SKM-1 (cell line): ENCODE measurements around the gene DHRS3.
A peak's percentile ranks its signal among the peaks of the same experiment; 100 is the strongest.

Source experiments
- DNase-seq: peaks from one replicate; lab custom pipeline; 2025; ENCODE audit not compliant: unreplicated experiment; lab: John Stamatoyannopoulos, UW

Gene DHRS3

DNA sequence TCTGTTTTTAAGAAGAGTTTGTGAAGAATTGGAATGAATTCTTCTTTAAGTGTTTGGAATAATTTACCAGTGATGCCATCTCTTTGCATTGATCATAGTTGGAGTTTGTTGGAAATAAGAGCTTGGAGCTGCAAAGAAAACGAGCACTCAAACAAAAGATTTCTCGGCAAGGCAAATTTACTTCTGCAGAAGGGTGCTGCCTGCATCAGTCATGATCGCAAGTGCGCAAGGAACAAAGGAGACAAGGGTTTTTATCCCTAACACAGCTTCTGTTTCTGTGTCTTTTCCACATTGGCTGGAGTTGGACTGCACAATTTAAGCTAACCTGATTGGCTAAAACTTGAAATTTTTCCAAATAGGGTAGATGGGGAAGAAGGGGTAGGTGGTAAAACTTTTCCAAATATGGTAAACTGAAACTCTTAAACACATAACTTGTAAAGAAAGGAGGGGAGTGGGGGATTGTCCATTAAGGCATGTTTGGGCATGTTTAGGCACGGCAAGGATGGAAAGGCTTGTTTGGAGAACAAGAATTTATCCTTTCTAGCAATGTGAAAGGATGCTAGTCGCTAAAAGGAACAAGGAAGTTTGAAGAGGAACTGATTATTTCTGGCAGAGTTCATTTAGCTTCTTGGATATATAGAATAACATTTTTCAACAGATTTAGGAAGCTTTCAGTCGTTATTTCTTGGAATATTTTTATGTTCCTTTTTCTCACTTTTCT is 22.4 kb upstream of the DHRS3 start:
- peak; percentile 27 for DNase-seq

DNA sequence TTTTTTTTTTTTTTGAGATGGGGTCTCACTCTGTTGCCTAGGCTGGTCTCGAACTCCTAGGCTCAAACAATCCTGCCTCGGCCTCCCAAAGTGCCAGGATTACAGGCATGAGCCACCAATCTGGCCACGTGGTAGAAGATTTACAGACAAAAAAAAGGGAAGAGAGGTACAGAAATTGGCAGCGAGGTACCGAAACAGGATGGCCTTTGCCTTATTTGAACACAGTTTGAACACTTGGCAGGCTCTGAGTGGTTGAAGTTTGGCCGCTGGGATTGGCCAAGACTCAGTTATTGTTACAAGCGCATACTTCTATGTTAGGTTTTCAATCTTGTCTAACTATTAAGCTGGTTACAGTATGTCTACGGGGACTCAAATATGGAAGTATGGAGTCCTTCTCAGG is 19.7 kb upstream of the DHRS3 start:
- no peak for DNase-seq

- no peak for DNase-seq
Observed at GRCh38 chr1:12636098-12636950, 18.3 kb upstream of the DHRS3 start.

GRCh38 chr1:12634696-12635202 is 16.7 kb upstream of the DHRS3 start:
- no peak for DNase-seq

DNA sequence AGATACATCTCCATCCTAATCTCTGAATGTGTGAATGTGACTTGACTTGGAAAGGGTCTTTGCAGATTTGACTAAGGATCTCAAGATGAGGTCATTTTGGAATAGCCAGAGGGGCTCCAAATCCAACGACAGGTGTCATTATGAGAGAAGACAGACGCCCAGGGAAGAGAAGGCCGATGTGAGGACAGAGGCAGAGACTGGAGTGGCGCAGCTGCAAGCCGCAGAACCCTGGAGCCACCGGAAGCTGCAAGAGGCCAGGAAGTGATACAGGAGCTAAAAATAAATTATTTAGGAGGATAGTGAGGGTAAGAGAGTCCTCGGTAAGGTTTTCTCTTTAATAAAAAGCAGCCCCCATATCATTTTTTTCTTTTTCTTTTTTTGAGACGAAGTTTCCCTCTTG is 16.1 kb upstream of the DHRS3 start:
- DNase-seq, result no peak

DNA sequence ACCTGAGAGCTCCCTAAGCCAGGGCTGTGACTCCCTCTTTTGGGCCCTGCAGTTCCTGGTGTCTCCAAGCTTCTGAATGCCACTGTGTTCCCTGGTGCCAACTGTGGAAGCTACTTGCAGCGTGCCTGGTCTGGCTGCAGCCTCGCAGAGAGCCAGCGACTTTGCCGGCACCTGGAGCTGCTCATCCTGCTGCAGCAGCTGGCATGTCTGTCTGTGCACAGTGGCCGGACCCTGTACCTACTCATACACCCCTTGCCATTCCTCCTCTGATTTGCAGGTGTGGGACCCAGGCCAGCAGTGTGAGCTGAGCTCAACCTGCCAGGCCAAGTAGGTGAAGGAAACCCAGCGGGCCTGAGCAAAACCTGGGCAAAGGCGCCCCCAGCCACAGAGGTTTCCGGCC is 13.6 kb upstream of the DHRS3 start:
- no peak for DNase-seq

DNA sequence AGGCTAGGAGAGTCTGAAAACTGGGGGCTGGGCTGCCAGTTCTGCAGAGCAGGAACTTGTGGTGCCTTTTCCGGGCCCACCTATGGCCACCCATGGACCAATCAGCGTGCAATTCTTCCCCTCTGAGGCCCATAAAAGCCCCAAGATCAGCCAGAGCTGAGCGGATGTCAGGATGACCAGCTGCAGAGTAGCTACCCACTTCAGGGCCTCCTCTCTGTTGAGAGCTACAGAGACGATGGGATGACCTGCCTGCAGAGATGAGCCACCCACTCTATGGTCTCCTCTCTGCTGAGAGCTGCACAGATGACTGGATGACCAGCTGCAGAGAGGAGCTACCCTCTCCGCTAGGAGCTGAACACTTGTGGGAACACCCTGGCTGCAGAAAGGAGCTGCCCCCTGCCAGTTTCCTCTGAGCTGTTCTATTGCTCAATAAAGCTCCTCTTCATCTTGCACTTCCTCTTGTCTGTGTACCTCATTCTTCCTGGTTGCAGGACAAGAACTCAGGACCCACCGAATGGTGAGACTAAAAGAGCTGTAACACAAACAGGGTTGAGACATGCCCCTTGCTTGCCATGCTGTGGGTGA is 13.0 kb upstream of the DHRS3 start:
- peak; percentile 69 for DNase-seq

GRCh38 chr1:12629985-12630760 is 12.2 kb upstream of the DHRS3 start:
- no peak for DNase-seq

DNA sequence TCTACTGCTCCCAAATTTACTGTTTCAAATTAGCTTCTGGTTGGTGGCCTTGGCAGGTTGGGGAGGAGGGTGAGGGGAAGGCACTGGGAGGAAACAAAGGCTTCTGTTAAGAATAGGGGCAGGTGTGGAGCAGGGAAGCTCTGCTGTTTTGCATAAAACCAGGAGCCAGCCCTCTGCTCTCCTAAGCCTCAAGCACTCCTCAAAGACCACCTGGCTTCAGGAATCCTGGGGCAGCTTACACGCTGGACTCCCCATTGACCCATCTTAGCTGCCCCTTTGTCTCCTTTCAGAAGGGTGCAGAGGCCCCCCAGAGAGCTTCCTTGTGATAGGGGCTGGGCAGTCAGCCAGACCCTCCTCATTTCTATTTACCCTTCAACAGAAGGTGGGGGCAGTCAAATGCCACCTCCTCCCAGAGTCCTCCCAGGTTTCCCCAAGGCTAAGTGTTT is 11.5 kb upstream of the DHRS3 start:
- no peak for DNase-seq

DNA sequence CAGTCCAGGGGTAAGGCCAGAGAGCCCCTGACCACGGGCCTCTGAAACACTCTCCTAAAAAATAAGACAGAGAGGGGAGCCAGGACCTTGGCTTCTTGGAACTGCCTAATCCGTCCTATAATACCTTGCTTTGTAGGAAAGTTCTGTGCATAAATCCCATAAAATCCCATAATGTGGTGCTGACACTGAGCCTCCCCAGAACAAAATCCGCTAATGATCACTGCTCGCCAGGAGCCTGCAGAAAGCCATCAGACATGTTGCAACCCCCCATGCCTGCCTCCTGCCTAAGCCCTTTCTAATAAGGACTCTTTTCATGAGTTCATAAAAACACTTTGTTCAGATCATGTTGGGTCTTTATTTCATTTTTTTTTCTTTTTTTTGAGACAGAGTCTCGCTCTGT is 9.3 kb upstream of the DHRS3 start:
- no peak for DNase-seq

DNA sequence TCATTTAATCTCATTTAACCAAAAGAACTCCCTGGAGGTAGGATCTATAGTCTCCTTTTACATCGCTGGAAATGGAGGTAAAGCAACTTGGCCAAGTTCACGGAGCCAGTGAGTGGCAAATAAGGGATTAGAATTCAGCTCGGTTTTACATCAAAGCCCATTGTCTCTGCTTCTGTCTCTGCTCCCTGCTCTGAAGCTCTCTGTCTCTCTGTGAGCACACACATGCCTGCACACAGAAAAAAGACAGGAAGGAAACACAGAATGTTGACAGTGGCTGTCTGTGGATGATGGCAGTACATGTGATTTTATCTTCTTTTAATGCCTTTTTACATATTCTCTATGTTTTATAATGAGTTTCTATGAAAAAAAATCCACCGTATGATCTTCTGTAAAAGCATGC is 8.9 kb upstream of the DHRS3 start:
- DNase-seq, result no peak

DNA sequence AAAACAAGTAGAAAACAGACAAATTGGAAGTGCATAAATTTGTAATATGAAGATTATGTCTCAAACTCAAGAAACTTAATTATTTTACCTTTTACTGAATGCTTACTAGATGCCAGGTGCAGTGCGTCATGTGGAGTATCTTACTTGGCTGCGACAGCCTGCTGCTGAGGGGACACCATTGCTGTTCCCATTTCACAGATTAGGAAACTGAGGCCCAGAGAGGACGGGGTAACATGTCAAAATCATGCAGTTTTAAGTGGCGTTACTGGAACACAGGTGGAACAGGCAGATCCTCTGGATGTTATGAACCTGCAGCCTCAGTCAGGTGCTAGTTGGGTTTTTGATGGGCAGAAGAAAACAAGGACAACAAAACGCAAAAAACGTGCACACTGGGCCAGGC is 7.3 kb upstream of the DHRS3 start:
- DNase-seq, result no peak

DNA sequence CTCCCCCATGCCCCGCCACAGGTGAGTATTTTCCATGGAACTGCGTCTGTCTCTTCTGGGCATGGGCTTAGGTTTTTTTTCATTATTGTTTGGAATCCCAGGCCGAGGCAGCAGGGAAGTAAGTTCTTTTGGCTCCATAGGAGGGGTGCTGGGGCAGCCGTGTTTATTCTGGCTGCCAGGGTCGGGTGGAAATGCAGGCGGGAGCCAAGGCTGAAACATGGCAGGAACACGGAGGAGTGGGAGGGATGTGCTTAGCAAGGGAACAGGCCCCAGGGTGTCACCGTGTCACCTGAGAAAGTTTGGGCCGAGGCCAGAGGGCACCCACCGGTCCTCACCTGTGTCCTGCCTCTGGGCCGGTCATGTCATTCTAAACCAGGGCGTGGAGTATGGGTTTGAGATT is 4.5 kb upstream of the DHRS3 start:
- no peak for DNase-seq

GRCh38 chr1:12621346-12622335 is 3.6 kb upstream of the DHRS3 start:
- DNase-seq, result no peak

DNA sequence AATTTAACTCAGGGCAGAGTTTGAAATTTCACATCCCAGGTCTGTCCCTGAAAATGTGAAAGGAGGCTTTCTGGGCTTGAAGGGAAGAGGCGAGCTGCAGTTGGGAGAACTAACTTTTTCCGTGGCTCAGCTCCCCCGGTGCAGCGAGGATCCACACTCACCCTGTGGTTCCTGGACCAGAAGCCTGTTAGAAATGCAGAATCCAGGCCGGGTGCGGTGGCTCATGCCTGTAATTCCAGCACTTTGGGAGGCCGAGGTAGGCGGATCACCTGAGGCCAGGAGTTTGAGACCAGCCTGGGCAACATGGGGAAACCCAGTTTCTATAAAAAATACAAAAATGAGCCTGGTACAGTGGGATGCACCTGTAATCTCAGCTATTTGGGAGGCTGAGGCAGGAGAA is 2.9 kb upstream of the DHRS3 start:
- no peak for DNase-seq

DNA sequence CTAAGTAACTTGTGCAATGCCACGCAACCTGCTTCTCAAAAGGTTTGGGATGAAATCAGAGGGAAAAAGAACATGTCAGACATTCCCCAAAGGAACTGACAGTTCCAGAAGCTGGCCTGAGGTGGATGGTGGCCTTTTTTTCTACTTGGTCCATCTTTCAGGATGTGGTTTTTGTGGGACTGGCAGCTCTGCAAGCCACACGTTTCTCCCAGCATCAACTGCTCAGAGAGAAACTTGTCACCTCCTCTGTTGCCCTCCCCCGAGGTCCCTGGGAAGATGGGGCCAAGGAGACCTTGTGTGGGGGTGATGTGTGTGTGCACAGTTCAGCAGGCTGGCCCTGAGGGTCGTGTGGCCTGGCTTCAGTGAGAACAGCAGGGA is 2.5 kb upstream of the DHRS3 start:
- peak; percentile 55 for DNase-seq

- DNase-seq, result peak; percentile 58
Observed at GRCh38 chr1:12619792-12620487, 1.9 kb upstream of the DHRS3 start.

- DNase-seq, result no peak
Observed at GRCh38 chr1:12618965-12619791, 1.2 kb upstream of the DHRS3 start.

- no peak for DNase-seq
Observed at GRCh38 chr1:12618661-12618964, 603 bp upstream of the DHRS3 start.
